GM18508 (cell line): ENCODE results near the gene TWNK.

ENCODE experiments used
- ATAC-seq: cut with Tn5 transposase; IDR thresholded peaks from one replicate; pipeline ENCODE4 v1.9.1; 2021; ENCODE audit warnings: moderate number of reproducible peaks; ENCODE audit not compliant: insufficient read depth, unreplicated experiment

Gene TWNK

DNA sequence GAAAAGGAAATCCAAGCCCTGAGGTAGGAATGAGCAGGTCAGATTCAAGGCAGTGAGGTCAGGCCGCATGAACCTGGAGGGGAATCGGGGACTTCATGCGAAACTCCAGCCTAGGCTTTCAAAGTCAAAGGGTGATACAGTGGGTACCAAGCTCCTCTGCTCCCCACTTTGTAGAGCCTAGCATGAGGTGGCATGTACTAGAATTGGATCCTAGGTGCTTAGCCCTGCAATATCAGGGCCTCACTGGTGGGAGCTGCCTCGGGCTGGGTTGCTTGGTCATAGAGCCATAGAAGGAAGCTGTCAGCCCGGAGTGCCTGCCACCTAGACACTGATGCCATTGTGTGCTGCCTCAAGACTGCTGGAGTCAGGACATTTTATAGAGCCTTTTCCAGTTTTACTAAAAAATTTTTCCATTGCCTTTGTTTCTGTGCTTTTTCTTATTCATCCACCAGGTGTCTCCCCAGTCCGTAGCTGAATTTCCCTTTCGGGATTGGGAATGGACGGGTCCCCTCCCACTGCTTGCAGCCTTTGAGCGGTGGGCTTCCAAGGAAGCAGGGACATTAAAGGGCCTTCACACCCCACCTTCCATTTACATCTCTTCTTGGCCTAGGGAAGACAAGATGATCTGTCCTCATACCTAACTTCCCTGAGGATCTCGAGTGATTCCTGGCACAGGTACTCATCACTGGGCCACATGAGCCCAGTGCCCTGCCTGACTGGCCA lies 6.8 kb downstream of the TWNK start:
- no peak for ATAC-seq

GRCh38 chr10:100995181-100995580 lies 7.8 kb downstream of the TWNK start:
- no peak for ATAC-seq

DNA sequence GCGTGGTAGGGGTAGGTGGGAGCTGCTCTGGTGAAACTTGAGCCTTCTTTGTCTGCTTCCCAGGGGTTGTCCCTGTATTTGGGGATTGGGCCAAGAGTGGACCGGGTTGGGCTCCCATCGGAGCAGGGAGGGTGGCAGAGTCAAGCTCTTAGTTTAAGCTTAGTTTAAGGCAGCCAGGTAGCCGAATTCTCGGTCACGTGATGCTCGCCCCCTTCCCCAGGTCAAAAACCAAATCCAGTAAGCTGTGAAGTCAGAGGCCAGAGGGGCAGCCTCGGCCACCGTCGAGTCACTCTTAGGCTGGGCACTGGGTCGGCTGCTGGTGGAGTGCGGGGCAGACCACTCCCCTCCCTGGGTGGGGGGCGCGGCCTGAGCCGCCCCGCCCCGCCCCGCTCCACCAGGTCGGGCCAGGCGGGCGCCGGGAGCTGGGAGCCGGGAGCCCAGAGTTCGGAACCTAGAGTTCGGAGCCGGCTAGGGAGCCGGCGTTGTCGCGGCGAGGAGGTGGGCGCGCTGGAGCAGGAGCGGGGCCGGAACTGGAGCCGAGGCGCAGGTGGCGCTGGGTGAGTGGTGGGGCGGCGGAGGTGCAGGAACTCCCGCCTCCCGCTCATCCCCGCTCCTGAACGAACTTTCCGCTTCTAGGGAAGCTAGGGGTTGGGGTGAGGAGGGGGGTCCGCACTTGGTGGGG lies 9.5 kb downstream of the TWNK start:
- ATAC-seq = no peak

- ATAC-seq = no peak
These were observed 10.2 kb downstream of the TWNK start for GRCh38 chr10:100997360-100998182.

DNA sequence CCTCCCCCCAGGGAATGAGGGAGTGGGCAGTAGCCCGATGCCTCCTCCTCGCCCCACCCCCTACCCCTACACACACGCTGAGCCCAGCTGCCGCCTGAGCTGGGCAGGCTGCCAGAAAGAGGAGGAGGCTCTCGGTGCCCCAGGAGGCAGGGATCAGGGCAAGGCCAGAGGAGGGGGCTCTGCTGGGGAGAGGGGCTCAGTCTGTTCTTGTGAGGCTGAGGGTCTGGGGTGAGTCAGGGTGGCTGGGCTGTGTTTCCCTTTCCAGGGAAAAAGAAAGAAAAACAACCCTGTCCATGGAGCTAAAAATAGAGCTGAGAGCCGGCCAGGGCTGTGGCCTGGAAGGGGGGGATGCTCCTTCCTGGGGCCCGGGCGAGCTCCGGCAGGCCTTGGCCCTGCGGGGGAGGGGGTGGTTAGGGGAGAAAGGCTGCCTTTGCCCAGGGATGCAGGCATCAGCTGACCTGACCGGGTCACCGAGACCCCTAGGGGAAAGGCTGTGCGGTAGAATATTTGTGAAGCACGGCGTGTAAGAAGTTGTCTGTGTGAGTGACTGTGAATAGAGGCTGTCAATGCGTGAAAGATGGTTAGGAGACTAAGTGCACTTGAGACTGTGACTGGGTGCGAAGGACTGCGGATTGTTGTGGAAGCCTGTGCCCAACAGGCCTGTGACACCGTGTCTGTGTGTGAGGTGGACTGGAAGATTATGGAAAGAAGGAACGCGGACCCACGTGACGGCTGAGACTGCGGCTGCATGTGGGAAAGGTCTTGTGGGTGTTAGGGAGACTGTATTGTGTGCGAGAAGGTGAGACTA lies 11.0 kb downstream of the TWNK start:
- ATAC-seq = no peak

DNA sequence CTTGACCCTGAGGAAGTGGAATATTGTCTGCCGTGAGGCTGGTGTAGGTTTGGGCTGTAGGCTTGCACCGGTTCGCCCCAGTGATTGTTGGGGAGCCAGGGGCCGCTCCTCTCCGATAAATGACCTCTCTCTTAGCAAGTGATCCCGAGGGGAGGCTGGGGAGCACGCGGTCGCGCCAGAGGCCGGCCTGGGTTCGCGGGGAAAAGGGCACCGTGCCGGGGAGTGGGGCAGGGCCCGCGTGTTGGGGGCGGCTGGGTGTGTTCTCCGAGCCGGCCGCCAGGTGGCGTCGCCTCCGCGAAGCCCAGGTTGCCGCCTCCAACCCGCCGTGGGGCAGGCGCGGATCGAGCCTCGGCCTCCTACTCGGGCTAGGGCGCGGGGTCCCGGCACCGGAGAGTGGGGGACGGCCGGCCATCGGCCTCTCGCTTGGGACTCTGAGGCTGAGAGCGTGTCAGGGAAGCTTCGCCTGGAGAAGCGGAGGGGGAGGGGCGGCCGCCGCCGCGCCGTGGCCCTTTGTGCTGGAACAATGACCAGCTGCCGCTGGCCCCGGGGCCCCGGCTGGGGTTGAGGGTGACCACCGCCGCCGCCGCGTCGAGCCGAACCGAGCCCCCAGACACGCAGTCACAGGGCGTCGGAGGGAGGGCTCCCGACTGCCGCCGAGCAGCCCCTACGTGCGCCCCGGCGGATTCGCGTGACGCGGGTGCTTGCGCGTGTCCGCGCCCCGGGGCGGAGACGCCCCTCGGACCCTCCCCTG lies 11.8 kb downstream of the TWNK start:
- ATAC-seq = no peak

DNA sequence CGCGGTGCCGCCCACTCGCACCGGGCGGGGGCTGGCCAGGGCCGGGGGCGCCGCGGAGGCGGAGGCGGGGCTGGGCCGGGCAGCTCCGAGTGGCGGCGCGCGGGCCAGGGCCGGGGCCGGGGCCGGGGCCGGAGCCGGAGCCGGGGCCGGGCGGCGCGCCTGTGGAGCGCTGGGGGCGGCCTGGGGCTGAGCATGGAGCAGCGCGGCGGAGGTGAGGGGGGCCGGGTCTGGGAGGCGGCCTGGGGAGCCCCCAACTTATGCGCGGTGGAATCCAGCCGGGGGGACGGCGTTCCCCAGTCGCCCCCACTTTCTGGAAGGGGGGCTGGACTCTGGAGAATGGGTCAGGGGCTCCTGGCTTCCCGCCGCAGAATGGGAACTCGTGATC lies 12.4 kb downstream of the TWNK start, which contains the start of gene LZTS2:
LZTS2 (plus strand) TSS at position 67 of the 385 bp plus-strand sequence. CDS start 2,731 bp downstream, outside the sequence.
- no peak for ATAC-seq

DNA sequence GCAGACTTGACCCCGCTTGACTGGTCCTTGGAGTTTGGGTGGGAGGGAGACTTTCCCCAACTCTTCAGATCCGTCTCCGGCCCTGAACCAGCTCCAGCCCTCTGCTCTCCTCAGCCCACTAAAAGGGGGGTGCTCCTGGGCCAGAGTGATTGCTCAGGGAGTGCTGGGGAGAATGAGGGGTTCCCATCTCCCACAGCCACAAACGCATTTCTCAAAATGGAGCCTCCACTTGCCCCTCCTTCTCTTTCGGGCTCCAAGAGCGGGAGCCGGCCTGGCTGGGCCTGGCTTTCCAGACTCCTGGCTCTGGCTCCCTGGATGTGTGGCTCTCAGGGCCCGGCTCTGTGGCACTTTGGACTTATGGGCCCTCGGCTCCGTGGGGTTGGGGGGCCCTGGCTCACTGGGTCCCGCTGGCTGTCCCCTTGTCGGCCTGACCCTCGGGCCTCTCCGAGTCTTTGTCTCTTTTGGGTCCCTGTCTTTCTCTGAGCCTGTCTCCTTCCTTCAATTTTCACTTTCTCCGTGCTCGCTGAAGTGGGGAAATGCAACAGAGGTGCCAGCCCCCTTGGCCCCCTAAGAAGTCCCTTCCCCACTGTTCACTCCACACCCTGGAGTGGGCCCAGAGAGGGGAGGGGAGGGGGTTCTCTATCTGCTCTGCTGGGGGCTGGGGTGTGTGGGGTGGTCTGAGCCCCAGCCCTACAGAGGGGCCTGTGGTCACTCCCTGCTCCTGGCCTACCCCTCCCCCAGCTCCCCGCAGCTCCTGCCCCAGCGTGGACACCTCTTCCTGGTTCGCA lies 13.0 kb downstream of the TWNK start:
- ATAC-seq = no peak

DNA sequence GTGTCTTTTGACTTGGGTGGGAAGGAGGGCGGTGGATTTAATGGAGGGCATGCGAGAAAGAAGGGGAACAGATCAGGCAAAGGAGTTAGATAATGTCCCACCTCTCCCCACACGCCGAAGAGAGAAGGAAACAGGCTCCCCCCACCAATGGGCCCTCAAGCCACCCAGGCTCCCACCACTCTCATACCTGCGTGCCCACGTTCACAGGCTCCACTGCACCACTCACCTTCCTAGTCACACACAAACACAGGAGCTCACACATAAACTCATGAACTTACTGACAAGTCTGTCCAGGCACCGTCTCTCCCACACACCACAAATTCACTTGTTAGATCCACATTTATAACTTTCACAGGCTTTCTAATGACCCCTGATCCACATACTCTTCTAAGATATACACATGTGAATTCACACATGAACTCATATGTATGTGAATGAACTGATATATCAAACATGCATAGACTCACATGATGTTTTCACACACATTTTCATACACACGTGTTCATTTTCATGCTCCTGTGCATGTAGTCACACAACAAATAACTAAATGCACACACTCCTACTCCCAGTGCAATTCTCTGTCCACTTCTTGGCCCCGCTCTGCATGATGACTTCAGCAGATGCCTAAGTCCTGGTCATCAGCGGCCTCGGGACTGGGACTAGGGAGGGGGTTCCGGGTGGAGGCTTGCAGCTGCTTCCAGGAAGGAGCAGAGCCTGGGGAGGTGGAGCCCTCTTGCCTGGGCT lies 13.7 kb downstream of the TWNK start:
- no peak for ATAC-seq

DNA sequence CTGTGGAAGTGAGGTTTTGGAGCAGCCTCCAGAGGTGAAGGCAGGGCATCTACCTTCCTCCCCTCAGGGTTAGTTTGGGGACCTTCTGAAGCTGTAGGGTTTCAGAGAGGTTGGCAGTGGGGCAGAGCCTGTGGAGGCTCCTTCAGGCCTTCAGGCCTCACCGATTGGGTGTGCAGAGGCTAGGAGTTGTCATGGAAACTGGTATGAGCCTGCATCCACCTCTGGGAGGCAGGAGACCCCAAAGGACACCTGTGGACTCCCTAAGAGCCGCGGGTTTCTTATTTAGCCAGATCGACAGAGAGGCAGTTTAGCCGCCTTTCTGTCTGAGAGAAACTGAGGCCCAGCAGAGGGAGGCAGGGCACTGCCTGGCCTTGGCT lies 14.3 kb downstream of the TWNK start:
- no peak for ATAC-seq

- no peak for ATAC-seq
These were observed 15.1 kb downstream of the TWNK start for GRCh38 chr10:101002456-101002855.

DNA sequence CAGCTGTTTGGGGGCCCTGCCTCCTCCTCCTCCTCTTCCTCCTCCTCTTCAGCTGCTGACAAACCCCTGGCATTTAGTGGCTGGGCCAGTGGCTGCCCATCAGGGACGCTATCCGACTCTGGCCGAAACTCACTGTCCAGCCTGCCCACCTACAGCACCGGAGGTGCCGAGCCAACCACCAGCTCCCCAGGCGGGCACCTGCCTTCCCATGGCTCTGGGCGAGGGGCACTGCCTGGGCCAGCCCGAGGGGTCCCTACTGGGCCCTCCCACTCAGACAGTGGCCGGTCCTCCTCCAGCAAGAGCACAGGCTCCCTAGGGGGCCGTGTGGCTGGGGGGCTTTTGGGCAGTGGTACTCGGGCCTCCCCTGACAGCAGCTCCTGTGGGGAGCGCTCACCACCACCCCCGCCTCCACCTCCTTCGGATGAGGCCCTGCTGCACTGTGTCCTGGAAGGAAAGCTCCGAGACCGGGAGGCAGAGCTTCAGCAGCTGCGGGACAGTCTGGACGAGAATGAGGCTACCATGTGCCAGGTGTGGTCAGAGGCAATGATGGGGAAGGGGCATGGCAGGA lies 16.4 kb downstream of the TWNK start:
- no peak for ATAC-seq

DNA sequence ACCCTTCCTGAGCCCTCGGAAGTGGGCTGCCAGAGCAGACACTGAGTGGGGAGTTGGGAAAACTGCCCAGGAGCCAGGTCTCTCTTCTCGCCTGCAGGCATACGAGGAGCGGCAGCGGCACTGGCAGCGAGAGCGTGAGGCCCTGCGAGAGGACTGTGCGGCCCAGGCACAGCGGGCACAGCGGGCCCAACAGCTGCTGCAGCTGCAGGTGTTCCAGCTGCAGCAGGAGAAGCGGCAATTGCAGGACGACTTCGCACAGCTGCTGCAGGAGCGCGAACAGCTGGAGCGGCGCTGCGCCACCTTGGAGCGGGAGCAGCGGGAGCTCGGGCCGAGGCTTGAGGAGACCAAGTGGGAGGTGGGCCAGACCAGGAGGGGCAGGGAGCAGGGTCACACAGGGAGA lies 18.0 kb downstream of the TWNK start:
- no peak for ATAC-seq

- ATAC-seq = no peak
These were observed 18.7 kb downstream of the TWNK start for GRCh38 chr10:101005869-101006567.

DNA sequence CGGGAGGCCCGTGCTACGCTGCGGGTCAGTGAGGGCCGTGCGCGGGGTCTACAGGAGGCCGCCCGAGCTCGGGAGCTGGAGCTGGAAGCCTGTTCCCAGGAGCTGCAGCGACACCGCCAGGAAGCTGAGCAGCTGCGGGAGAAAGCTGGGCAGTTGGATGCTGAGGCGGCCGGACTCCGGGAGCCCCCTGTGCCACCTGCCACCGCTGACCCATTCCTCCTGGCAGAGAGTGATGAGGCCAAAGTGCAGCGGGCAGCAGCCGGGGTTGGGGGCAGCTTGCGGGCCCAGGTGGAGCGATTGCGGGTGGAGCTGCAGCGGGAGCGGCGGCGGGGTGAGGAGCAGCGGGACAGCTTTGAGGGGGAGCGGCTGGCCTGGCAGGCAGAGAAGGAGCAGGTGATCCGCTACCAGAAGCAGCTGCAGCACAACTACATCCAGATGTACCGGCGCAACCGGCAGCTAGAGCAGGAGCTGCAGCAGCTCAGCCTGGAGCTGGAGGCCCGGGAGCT lies 19.3 kb downstream of the TWNK start:
- no peak for ATAC-seq

GRCh38 chr10:101007099-101007711 lies 19.9 kb downstream of the TWNK start:
- ATAC-seq = no peak
